ENCODE measurements around the gene NDFIP2.

Gene NDFIP2

DNA sequence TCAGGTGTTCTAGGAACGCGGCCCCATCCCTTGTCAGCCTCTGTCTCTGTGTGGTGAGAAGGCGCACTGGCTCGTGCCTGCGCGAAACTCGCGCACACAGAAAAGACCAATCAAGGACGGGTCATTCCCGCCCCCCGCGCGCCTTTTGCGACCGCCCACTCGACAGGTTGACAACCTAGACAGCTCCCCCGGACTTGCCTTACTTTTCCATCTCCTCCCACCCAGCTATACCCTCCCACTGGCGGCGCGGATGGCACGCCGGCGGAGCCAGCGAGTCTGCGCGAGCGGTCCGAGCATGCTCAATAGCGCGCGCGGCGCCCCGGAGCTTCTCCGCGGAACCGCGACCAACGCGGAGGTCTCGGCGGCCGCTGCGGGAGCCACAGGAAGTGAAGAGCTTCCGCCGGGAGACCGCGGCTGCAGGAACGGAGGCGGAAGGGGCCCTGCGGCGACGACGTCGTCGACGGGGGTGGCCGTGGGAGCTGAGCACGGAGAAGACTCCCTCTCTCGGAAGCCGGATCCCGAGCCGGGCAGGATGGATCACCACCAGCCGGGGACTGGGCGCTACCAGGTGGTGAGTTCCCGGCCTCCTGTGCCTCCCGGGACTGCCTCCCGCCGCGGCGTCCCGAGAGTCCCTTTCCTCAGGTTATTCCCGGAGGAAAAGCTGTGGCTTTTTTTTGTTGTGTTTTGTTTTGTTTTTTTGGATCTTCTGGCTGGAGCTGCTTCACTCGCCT lies at the start of gene NDFIP2:
TSS of gene NDFIP2 (plus strand) at position 202 of the 731 bp plus-strand sequence. CDS start at position 251, 49 bp downstream.
- DNase-seq = peak; percentile 90 to 93

GRCh38 chr13:79432086-79432485 lies 48.9 kb upstream of the NDFIP2 start:
- no peak for DNase-seq

GRCh38 chr13:79432992-79433391 lies 48.0 kb upstream of the NDFIP2 start:
- DNase-seq = no peak

- DNase-seq = no peak
Measured at GRCh38 chr13:79434556-79434955, 46.4 kb upstream of the NDFIP2 start.

DNA sequence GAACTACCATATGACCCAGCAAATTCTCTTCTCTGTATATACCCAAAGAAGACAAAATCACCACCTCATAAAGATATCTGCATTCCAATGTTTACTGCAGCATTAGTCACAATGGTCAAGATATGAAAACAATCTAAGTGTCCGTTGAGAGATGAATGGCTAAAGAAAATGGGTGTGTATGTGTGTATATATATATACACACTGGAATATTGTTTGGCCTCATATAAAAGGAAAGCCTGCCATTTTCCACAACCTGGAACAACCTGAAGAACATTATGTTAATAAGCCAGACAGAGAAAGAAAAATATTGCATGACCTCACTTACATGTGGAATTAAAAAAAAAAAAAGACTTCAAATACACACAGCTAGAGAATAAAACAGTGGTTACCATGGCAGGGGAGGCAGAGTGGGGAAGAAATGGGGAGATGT lies 45.4 kb upstream of the NDFIP2 start:
- DNase-seq = no peak

DNA sequence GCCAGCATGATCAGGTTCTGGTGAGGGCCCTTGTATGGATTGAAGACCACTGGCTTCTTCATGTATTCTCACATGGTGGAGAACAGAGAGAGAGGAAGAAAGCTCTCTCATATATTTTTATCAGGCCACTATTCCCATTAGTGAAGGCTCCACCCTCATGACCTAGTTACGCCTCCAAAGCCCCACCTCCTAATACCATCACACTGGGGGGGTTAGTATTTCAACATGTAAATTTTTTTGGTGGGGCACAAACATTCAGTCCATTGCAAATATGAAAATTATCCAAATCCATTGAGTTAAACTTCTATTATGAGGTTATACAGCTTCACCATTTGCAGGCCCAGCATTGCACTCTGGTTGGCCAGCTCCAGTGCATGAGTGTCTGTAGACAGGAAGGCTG lies 41.7 kb upstream of the NDFIP2 start:
- DNase-seq = no peak

GRCh38 chr13:79440958-79441528 lies 39.9 kb upstream of the NDFIP2 start:
- no peak for DNase-seq

DNA sequence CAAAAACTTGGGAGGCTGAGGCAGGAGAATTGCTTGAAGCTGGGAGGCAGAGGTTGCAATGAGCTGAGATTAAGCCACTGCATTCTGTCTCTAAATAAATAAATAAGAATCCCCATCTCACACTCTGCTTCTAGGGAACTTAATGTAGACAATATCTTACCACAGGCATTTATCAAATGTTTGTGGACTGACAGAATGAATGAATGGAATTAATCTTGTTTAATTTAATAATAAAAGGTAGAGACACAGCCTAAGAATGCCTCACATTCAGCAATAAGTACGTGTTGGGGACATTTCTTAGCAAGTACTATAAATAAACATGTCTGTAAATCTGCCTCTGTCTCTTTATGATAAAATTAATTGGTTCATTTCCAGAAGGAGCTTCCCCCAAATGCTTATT lies 38.7 kb upstream of the NDFIP2 start:
- DNase-seq = no peak

DNA sequence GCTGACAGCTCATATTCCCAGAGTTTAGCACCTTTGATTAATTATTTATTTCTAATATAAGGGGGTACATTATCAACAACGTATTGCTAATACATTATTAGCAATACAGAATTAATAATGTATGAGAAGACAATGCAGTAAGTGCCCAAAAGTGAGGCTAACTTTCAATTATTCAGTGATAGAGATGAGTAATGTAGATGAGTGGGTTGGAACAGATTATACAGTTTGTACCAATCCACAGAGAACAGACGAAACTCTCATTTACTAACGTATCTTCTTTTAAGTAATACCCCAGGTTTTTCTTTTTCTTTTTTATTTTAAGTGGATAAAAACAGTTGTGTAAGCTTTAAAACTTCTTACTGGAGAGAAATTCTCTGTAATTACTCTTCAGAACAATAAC lies 38.2 kb upstream of the NDFIP2 start:
- DNase-seq = no peak

DNA sequence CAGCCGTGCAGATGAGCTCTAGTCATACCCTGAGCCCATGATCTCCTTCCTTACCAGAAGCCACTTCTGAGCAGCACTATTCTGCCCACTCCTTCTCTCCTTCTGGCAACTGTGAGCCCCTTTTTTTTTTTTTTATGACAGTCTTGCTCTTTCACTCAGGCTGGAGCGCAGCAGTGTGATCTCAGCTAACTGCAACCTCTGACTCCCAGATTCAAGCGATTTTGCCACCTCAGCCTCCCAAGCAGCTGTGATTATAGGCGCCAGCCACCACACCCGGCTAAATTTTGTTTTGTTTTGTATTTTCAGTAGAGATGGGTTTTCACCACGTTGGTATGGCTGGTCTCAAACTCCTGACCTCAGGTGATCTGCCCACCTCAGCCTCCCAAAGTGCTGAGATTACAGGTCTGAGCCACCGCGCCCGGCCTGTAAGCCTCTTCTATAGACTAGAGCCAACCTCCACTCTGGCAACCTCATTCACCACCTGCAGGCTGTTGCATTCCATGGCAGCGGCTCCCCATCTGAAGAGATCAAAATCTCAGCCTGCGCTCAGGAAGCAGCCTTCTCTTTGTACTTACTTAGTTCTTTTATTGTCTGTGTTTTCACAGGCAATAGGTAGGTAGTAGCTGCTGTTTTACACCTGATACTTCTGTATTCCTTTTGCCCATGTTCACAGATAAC lies 34.8 kb upstream of the NDFIP2 start:
- DNase-seq = peak in 1 of 2 experiments; percentile 26

GRCh38 chr13:79447141-79447540 lies 33.8 kb upstream of the NDFIP2 start:
- DNase-seq = no peak

- DNase-seq = no peak
Measured at GRCh38 chr13:79447741-79448140, 33.2 kb upstream of the NDFIP2 start.

GRCh38 chr13:79448413-79448812 lies 32.5 kb upstream of the NDFIP2 start:
- DNase-seq = no peak

- DNase-seq = peak; percentile 36 to 49
Measured at GRCh38 chr13:79450110-79450509, 30.8 kb upstream of the NDFIP2 start.

- peak; percentile 92 to 96 for DNase-seq
Measured at GRCh38 chr13:79451500-79451962, 29.4 kb upstream of the NDFIP2 start.

DNA sequence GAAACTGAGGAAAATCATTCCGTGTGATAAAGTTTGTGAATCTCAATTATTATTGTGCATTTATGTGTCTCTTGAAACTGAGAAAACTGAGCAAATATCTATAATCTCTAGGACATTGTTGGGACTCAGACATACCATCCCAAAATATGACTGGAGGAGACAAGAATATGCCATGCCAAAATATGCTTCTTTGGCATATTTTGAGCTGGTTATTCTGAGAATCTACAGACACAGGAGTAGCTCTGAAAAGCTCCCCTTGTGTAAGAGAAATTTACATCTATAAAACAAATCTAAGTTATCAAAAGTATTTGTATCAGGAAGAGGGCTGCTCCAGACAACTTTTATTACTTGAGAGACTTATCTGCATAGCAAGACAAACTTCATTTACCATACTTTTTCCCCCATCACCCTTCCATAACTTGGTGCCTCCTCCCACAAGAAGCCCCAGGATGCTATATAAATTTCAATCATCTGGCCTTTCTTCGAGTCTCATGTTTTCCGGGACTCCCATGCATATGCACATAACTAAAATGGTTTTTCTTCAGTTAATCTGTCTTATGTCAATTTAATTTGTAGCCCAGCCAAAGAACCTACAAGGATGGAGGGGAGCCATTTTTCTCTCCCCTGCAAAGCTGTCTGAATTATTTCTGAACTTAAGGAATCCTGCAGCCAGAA lies 28.6 kb upstream of the NDFIP2 start:
- DNase-seq = no peak

- no peak for DNase-seq
Measured at GRCh38 chr13:79455331-79455730, 25.6 kb upstream of the NDFIP2 start.

- no peak for DNase-seq
Measured at GRCh38 chr13:79456051-79456450, 24.9 kb upstream of the NDFIP2 start.

- no peak for DNase-seq
Measured at GRCh38 chr13:79456656-79457365, 24.1 kb upstream of the NDFIP2 start.

GRCh38 chr13:79457390-79457789 lies 23.6 kb upstream of the NDFIP2 start:
- no peak for DNase-seq

DNA sequence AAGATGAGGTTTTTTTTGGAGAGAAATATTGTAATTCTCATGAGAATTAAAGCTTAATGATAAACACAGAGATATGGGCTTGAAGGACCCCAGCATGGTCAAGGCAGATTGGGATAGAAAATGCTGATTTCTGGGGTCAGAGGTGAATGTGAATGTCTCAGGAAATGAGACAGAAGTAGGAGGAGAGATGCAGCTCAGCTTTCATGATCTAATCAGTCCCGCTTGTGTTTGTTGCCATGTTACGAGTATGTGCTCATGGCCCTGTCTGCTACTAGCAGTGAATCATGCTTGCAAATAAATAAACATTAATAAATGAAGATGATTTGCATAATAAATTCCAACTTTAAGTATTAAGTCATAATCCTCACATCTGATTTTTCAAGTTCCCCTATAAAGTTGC lies 23.0 kb upstream of the NDFIP2 start:
- no peak for DNase-seq

GRCh38 chr13:79458436-79458835 lies 22.5 kb upstream of the NDFIP2 start:
- no peak for DNase-seq

DNA sequence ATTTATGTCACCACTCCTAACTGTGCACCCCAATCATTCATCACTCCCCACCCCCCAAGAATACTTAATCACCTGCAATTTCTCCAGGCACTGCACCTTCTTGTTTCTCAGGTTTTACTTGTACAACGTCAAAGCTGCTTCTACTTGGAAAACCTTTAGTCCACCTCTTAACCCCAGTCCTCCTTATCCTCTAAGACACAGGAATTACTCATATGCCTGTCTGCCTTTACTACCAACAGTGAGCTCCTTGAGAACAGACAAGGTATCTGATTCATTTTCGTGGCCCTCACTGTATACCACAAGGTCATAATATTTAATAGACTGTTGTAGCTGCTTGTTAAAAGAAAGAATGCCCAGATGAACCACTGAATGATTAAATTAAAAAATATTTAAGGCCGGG lies 21.0 kb upstream of the NDFIP2 start:
- no peak for DNase-seq
